H1 (cell line): ENCODE measurements around the gene PTTG1IP. TPM values are rescaled to one million over a fixed set of nuclear protein-coding genes. Genes with fewer than 3 reads are reported as not detected.

Experiments
- CTCF ChIA-PET: fragments of 300-600 bp; sonication (Branson Sonifier 250); formaldehyde crosslinking; loops from one replicate; lab custom pipeline; 2021; ENCODE audit not compliant: partially characterized antibody; lab: Charles Lee
- POLR2A ChIA-PET: fragments of 300-600 bp; sonication (Branson Sonifier 250); formaldehyde crosslinking; loops from one replicate; lab custom pipeline; 2021; ENCODE audit warnings: inconsistent platforms; ENCODE audit not compliant: partially characterized antibody; lab: Charles Lee
- DNase-seq, 2 experiments: peaks; one replicate each; pipeline versions ENCODE4 v3.0.0 to v3.0.0-alpha.2; 2010 to 2022; ENCODE audit warnings: low spot score in 2 of 2, low read depth in 1 of 2, mixed read lengths in 1 of 2
- FAIRE-seq: peaks from 2 replicates; lab custom pipeline; 2011; peaks lifted over from hg19 to GRCh38; lab: Jason Lieb, UNC
- H2AFZ ChIP-seq: 2 replicates; pipeline ENCODE4 v1.8.1; 2012; ENCODE audit warnings: low read length, inconsistent platforms
- H2AK5ac ChIP-seq: 2 replicates; pipeline ENCODE4 v1.6.1; 2013; ENCODE audit warnings: low read depth, low read length
- H2BK120ac ChIP-seq: replicated peaks from 2 replicates; pipeline ENCODE3; 2013; ENCODE audit warnings: low read depth, low read length, inconsistent platforms
- H2BK12ac ChIP-seq: 2 replicates; pipeline ENCODE4 v1.6.1; 2013; ENCODE audit warnings: low read depth, low read length
- H2BK15ac ChIP-seq: 2 replicates; pipeline ENCODE4 v1.6.1; 2013; ENCODE audit warnings: low read length
- H2BK20ac ChIP-seq: 2 replicates; pipeline ENCODE4 v1.6.1; 2013; ENCODE audit warnings: low read length
- H2BK5ac ChIP-seq: 2 replicates; pipeline ENCODE4 v1.6.1; 2013; ENCODE audit warnings: low read depth, low read length
- H3K14ac ChIP-seq: 2 replicates; pipeline ENCODE4 v1.6.1; 2013; ENCODE audit warnings: inconsistent platforms; ENCODE audit not compliant: insufficient read length
- H3K18ac ChIP-seq: 2 replicates; pipeline ENCODE4 v1.6.1; 2013; ENCODE audit warnings: low read length; ENCODE audit errors: extremely low read depth
- H3K23ac ChIP-seq: 2 replicates; pipeline ENCODE4 v1.6.1; 2013; ENCODE audit warnings: inconsistent platforms; ENCODE audit not compliant: insufficient read length
- H3K23me2 ChIP-seq: 2 replicates; pipeline ENCODE4 v1.6.1; 2013; ENCODE audit warnings: low read depth, low read length
- H3K27ac ChIP-seq: 2 replicates; pipeline ENCODE4 v1.6.1; 2011; ENCODE audit warnings: low read depth, low read length, inconsistent platforms
- H3K27me3 ChIP-seq, 4 experiments: replicated peaks in 1 of 4; 1 replicate in 1 of 4; 2 replicates in 3 of 4; pipeline versions ENCODE4 v1.6.1 to v1.8.1; 2011 to 2013; ENCODE audit warnings: low read length in 3 of 4, mild to moderate bottlenecking in 3 of 4, inconsistent platforms in 2 of 4, mixed read lengths in 2 of 4, moderate library complexity in 1 of 4; ENCODE audit not compliant: control insufficient read depth in 3 of 4, insufficient read depth in 3 of 4; ENCODE audit errors: extremely low read depth in 1 of 4
- H3K36me3 ChIP-seq, 4 experiments: 2 replicates each; pipeline versions ENCODE4 v1.6.1 to v1.8.1; 2011 to 2013; ENCODE audit warnings: mild to moderate bottlenecking in 4 of 4, low read length in 3 of 4, moderate library complexity in 2 of 4, control low read depth in 1 of 4, inconsistent platforms in 1 of 4; ENCODE audit not compliant: insufficient read depth in 4 of 4, control insufficient read depth in 2 of 4
- H3K4ac ChIP-seq: replicated peaks from 2 replicates; pipeline ENCODE3; 2013; ENCODE audit warnings: low read length, low read depth, mixed read lengths, inconsistent platforms; ENCODE audit not compliant: insufficient read length
- H3K4me1 ChIP-seq, 4 experiments: replicated peaks in 1 of 4; 1 replicate in 1 of 4; 2 replicates in 3 of 4; pipeline versions ENCODE4 v1.6.1 to v1.8.1; 2011 to 2013; ENCODE audit warnings: low read length in 3 of 4, inconsistent platforms in 2 of 4, mixed read lengths in 1 of 4; ENCODE audit not compliant: insufficient read depth in 4 of 4, control insufficient read depth in 3 of 4
- H3K4me2 ChIP-seq, 2 experiments: 2 replicates each; pipeline versions ENCODE4 v1.6.1 to v1.8.1; 2011 to 2013; ENCODE audit warnings: low read depth in 2 of 2, low read length in 2 of 2, control low read depth in 1 of 2, inconsistent platforms in 1 of 2, mild to moderate bottlenecking in 1 of 2; ENCODE audit not compliant: insufficient read depth in 1 of 2
- H3K4me3 ChIP-seq, 4 experiments: fragments of 200-600, 300-600 bp in 1 of 4; sonication (generic), shearing (Covaris generic), sonication (Bioruptor Twin) in 1 of 4; 2 replicates each; pipeline versions ENCODE4 v1.5.1 to v1.8.1; 2011 to 2016; ENCODE audit warnings: low read length in 4 of 4, low read depth in 3 of 4, control low read depth in 2 of 4, inconsistent platforms in 2 of 4, mild to moderate bottlenecking in 2 of 4, mixed read lengths in 1 of 4, moderate library complexity in 1 of 4; ENCODE audit not compliant: insufficient read depth in 2 of 4; ENCODE audit errors: extremely low read depth in 1 of 4
- H3K56ac ChIP-seq: replicated peaks from 2 replicates; pipeline ENCODE3; 2013; ENCODE audit warnings: low read depth, mild to moderate bottlenecking, mixed read lengths, low read length, inconsistent platforms; ENCODE audit not compliant: insufficient read length
- H3K79me1 ChIP-seq: 2 replicates; pipeline ENCODE4 v1.6.1; 2013; ENCODE audit warnings: low read depth, low read length, control low read depth
- H3K79me2 ChIP-seq, 2 experiments: 2 replicates each; pipeline versions ENCODE4 v1.6.1 to v1.8.1; 2012 to 2013; ENCODE audit warnings: low read length in 2 of 2, mild to moderate bottlenecking in 2 of 2, inconsistent platforms in 1 of 2; ENCODE audit not compliant: insufficient read depth in 2 of 2, control insufficient read depth in 1 of 2
- H3K9ac ChIP-seq, 4 experiments: replicated peaks in 1 of 4; 1 replicate in 1 of 4; 2 replicates in 3 of 4; pipeline versions ENCODE4 v1.6.1 to v1.8.1; 2011 to 2013; ENCODE audit warnings: low read depth in 3 of 4, low read length in 3 of 4, control low read depth in 2 of 4, mild to moderate bottlenecking in 2 of 4, moderate library complexity in 2 of 4, inconsistent platforms in 1 of 4; ENCODE audit errors: extremely low read depth in 1 of 4
- H3K9me3 ChIP-seq, 2 experiments: 2 replicates each; pipeline versions ENCODE4 v1.6.1 to v1.8.1; 2012 to 2013; ENCODE audit warnings: mild to moderate bottlenecking in 2 of 2, moderate library complexity in 2 of 2, control low read depth in 1 of 2, inconsistent platforms in 1 of 2, low read depth in 1 of 2, low read length in 1 of 2, mixed read lengths in 1 of 2; ENCODE audit not compliant: insufficient read depth in 2 of 2
- H4K20me1 ChIP-seq, 2 experiments: replicated peaks in 1 of 2; 2 replicates each; pipeline versions ENCODE3 to v1.8.1; 2011 to 2013; ENCODE audit warnings: inconsistent platforms in 2 of 2, low read length in 2 of 2, mild to moderate bottlenecking in 1 of 2; ENCODE audit not compliant: insufficient read depth in 2 of 2, control insufficient read depth in 1 of 2
- H4K5ac ChIP-seq: 2 replicates; pipeline ENCODE4 v1.6.1; 2013; ENCODE audit warnings: low read length, low read depth, mixed read lengths, inconsistent platforms; ENCODE audit not compliant: insufficient read length
- H4K8ac ChIP-seq: 2 replicates; pipeline ENCODE4 v1.8.0; 2013; ENCODE audit warnings: mild to moderate bottlenecking, moderate library complexity, low read length, inconsistent platforms; ENCODE audit not compliant: insufficient read depth; ENCODE audit errors: extremely low read depth
- H4K91ac ChIP-seq: replicated peaks from 2 replicates; pipeline ENCODE3; 2013; ENCODE audit warnings: low read length, mixed read lengths, inconsistent platforms; ENCODE audit not compliant: insufficient read length
- BACH1 ChIP-seq: IDR thresholded peaks from 2 replicates; pipeline ENCODE4 v1.6.1; 2012; ENCODE audit warnings: low read length, improper control_type of control experiment
- BCL11A ChIP-seq, 2 experiments: IDR thresholded peaks; one replicate each; pipeline ENCODE4 v1.6.1; 2011; ENCODE audit warnings: low read depth in 2 of 2, low read length in 2 of 2, mild to moderate bottlenecking in 2 of 2
- BRCA1 ChIP-seq: IDR thresholded peaks from 2 replicates; pipeline ENCODE4 v1.6.1; 2012; ENCODE audit warnings: low read depth, low read length, improper control_type of control experiment
- CBX5 ChIP-seq: fragments of 300-800, 300-1000 bp; sonication (generic); IDR thresholded peaks from 2 replicates; pipeline ENCODE4 v1.7.1; 2016; ENCODE audit warnings: antibody characterized with exemption, low read length, low read depth
- HDAC6 ChIP-seq: IDR thresholded peaks from one replicate; pipeline ENCODE4 v1.7.1; 2012; ENCODE audit warnings: low read depth, mild to moderate bottlenecking, inconsistent platforms, low read length, moderate library complexity
- KDM5A ChIP-seq: fragments of 200-600 bp; IDR thresholded peaks from 2 replicates; pipeline ENCODE4 v1.7.1; 2012; ENCODE audit warnings: mild to moderate bottlenecking, low read length, inconsistent platforms, mixed read lengths
- SAP30 ChIP-seq: fragments of 300-600 bp; sonication (generic); IDR thresholded peaks from 2 replicates; pipeline ENCODE4 v1.7.1; 2012; ENCODE audit warnings: low read length, moderate library complexity, mild to moderate bottlenecking, inconsistent platforms; ENCODE audit not compliant: insufficient read depth, insufficient replicate concordance
- SP4 ChIP-seq: IDR thresholded peaks from 2 replicates; pipeline ENCODE4 v1.6.1; 2012; ENCODE audit warnings: low read length, inconsistent platforms
- TCF12 ChIP-seq: IDR thresholded peaks from 2 replicates; pipeline ENCODE4 v1.6.1; 2011; ENCODE audit warnings: low read depth, mild to moderate bottlenecking, low read length
- WGBS, 2 experiments: shearing (Covaris generic) in 1 of 2; methylation state at CpG; one replicate each; pipeline versions ENCODE4 v1.1.6 to v1.1.7; 2013 to 2015; ENCODE audit warnings: low lambda C conversion rate in 2 of 2, mixed read lengths in 2 of 2, inconsistent platforms in 1 of 2, low coverage in 1 of 2, missing lambda C conversion rate in 1 of 2; ENCODE audit not compliant: insufficient replicate concordance in 2 of 2, insufficient coverage in 1 of 2, insufficient read length in 1 of 2; ENCODE audit errors: extremely low coverage in 1 of 2, missing lambda C conversion rate in 1 of 2; 5-methylcytosine and 5-hydroxymethylcytosine counted together
- polyA plus RNA-seq, 7 experiments: library from polyadenylated mRNA; depleted of rRNA in 3 of 7; stranded (reverse) in 5 of 7; unstranded in 2 of 7; fragments of >200 nt in 5 of 7; fragments of 200-250 nt in 2 of 7; gene quantifications; 1 replicate in 5 of 7; 2 replicates in 1 of 7; 4 replicates in 1 of 7; pipeline versions ENCODE4 v1.2.1 to v1.2.3, GENCODE V29; 2011 to 2013; ENCODE audit warnings: missing spikeins in 2 of 7, mixed read lengths in 2 of 7
- total RNA-seq: library from RNA; stranded (reverse); fragmentation: NEBNext Ultra II Directional; extraction: Animal tissue kit (Norgen Biotek cat#: 25700); gene quantifications from 2 replicates; pipeline ENCODE4 v1.2.1, GENCODE V29; 2021

Gene PTTG1IP
- total and polyA plus RNA-seq, 2 of the 8 experiments (the other 6 are each of a cell fraction or from before 2014, with no cell fraction given) = 90.8 to 130 TPM

GRCh38 chr21:44846485-44847260, 26.8 kb downstream of the PTTG1IP start:
- Histone ChIP-seq H3K56ac (no peak overlapping the region), H4K91ac (peak overlapping the region; percentile 66), H3K27me3 (no peaks in the 10 kb centered on the region), H4K8ac (no peak overlapping the region), H3K36me3 (peaks cover 14 to 23% (median 20%) of the 10 kb centered on the region in 4 experiments; a peak in 6 of 8 replicates), H3K4me3 (peak overlapping the region in 2 of 4 experiments; percentile 10 to 53; a peak in 3 of 8 replicates), H3K79me2 (no peaks in the 10 kb centered on the region), H2BK5ac (no peak overlapping the region), H2BK120ac (no peak overlapping the region), H3K4ac (no peak overlapping the region), H3K23ac (no peak overlapping the region), H2BK15ac (no peak overlapping the region; the same call in 1 of the 2 replicates), H2AK5ac (no peak overlapping the region), H3K27ac (no peak overlapping the region), H2BK12ac (no peak overlapping the region), H2AFZ (no peak overlapping the region), H3K79me1 (no peaks in the 10 kb centered on the region; the same call in 1 of the 2 replicates), H3K18ac (no peak overlapping the region), H3K14ac (no peak overlapping the region), H4K20me1 (peaks cover 0 to 4% of the 10 kb centered on the region in 2 experiments), H3K23me2 (peaks cover 3% of the 10 kb centered on the region; the same call in 1 of the 2 replicates), H3K4me1 (peaks cover 0 to 16% (median 4%) of the 10 kb centered on the region in 4 experiments; a peak in 5 of 7 replicates), H4K5ac (no peak overlapping the region), H3K9ac (no peak overlapping the region; a peak in 1 of 7 replicates), H2BK20ac (peak overlapping the region; percentile 64; the same call in 1 of the 2 replicates), H3K4me2 (peak overlapping the region; percentile 40 to 57), H3K9me3 (no peaks in the 10 kb centered on the region; a peak in 1 of 4 replicates)
- POLR2A ChIA-PET = interaction anchor here (0.6 to 2.3 kb wide), 4 partner anchors 14 to 848 kb away, joined by 3 to 5 read pairs (median 4); no protein-coding TSS in a partner anchor
- DNase-seq (no peak), FAIRE-seq (no peak)
- CTCF ChIA-PET = interaction anchor here (0.8 to 1.3 kb wide), 7 partner anchors 12 to 438 kb away, joined by 3 to 6 read pairs (median 3); partner anchors contain the start of gene PTTG1IP
- 83% methylated on average over 26 of the region's 27 CpGs; no CpG with 5 or more reads in 1 of the 2 experiments for WGBS, 2 experiments
- TF ChIP-seq BCL11A (IDR thresholded peaks at IDR 0.05; ENCODE audit: low read depth in 2 of 2, low read length in 2 of 2) (no peak), TCF12 (no peak), SP4 (no peak), HDAC6 (no peak), BRCA1 (no peak), SAP30 (no peak), CBX5 (no peak), KDM5A (no peak), BACH1 (no peak)
